Measurements from ENCODE around the gene FAM3B.
A peak's percentile ranks its signal among the peaks of the same experiment; 100 is the strongest.

Gene FAM3B

GRCh38 chr21:41368735-41369104 lies 52.1 kb downstream of the FAM3B start:
- no peak for DNase-seq
- Histone ChIP-seq H3K27ac (ENCODE audit: insufficient read depth, low read length, poor library complexity, severe bottlenecking) (peak overlapping the region; percentile 80), H3K4me1 (ENCODE audit: control insufficient read depth, insufficient read depth, low read length, poor library complexity, severe bottlenecking) (peaks cover 27% of the 10 kb centered on the region), H3K4me3 (ENCODE audit: insufficient read depth, low read depth, low read length, poor library complexity, severe bottlenecking) (peak overlapping the region; percentile 49), H3K27me3 (replicated peaks; ENCODE audit: control insufficient read depth, insufficient read depth, low read length, poor library complexity, severe bottlenecking) (no peaks in the 10 kb centered on the region), H3K36me3 (ENCODE audit: control insufficient read depth, insufficient read depth, low read length) (peaks cover 14% of the 10 kb centered on the region), H3K9me3 (ENCODE audit: control insufficient read depth, low read length) (no peaks in the 10 kb centered on the region)

- H3K27ac ChIP-seq (ENCODE audit: insufficient read depth, low read length, poor library complexity, severe bottlenecking) = peak overlapping the region; percentile 80
- H3K36me3 ChIP-seq (ENCODE audit: control insufficient read depth, insufficient read depth, low read length) = peaks cover 19% of the 10 kb centered on the region
- H3K4me1 ChIP-seq (ENCODE audit: control insufficient read depth, insufficient read depth, low read length, poor library complexity, severe bottlenecking) = peaks cover 21% of the 10 kb centered on the region
- H3K9me3 ChIP-seq (ENCODE audit: control insufficient read depth, low read length) = no peaks in the 10 kb centered on the region
- DNase-seq = peak in 2 of 3 donors; percentile 20 to 21
- no peaks in the 10 kb centered on the region for H3K27me3 ChIP-seq (replicated peaks; ENCODE audit: control insufficient read depth, insufficient read depth, low read length, poor library complexity, severe bottlenecking)
- H3K4me3 ChIP-seq (ENCODE audit: insufficient read depth, low read depth, low read length, poor library complexity, severe bottlenecking) = peak overlapping the region; percentile 49
Measured at GRCh38 chr21:41369105-41369919, 52.7 kb downstream of the FAM3B start.

GRCh38 chr21:41369920-41370839 lies 53.6 kb downstream of the FAM3B start:
- Histone ChIP-seq H3K27me3 (replicated peaks; ENCODE audit: control insufficient read depth, insufficient read depth, low read length, poor library complexity, severe bottlenecking) (no peaks in the 10 kb centered on the region), H3K27ac (ENCODE audit: insufficient read depth, low read length, poor library complexity, severe bottlenecking) (peak overlapping the region; percentile 80), H3K36me3 (ENCODE audit: control insufficient read depth, insufficient read depth, low read length) (peaks cover 19% of the 10 kb centered on the region), H3K4me3 (ENCODE audit: insufficient read depth, low read depth, low read length, poor library complexity, severe bottlenecking) (peak overlapping the region; percentile 49), H3K4me1 (ENCODE audit: control insufficient read depth, insufficient read depth, low read length, poor library complexity, severe bottlenecking) (peaks cover 17% of the 10 kb centered on the region), H3K9me3 (ENCODE audit: control insufficient read depth, low read length) (no peaks in the 10 kb centered on the region)
- DNase-seq = peak in 1 of 3 donors; percentile 21

GRCh38 chr21:41370840-41371684 lies 54.5 kb downstream of the FAM3B start:
- H3K9me3 ChIP-seq (ENCODE audit: control insufficient read depth, low read length) = no peaks in the 10 kb centered on the region
- DNase-seq = no peak
- peak overlapping the region; percentile 11 for H3K4me3 ChIP-seq (ENCODE audit: insufficient read depth, low read depth, low read length, poor library complexity, severe bottlenecking)
- peaks cover 13% of the 10 kb centered on the region for H3K36me3 ChIP-seq (ENCODE audit: control insufficient read depth, insufficient read depth, low read length)
- peaks cover 17% of the 10 kb centered on the region for H3K4me1 ChIP-seq (ENCODE audit: control insufficient read depth, insufficient read depth, low read length, poor library complexity, severe bottlenecking)
- no peaks in the 10 kb centered on the region for H3K27me3 ChIP-seq (replicated peaks; ENCODE audit: control insufficient read depth, insufficient read depth, low read length, poor library complexity, severe bottlenecking)
- no peak overlapping the region for H3K27ac ChIP-seq (ENCODE audit: insufficient read depth, low read length, poor library complexity, severe bottlenecking)

GRCh38 chr21:41371685-41372030 lies 55.1 kb downstream of the FAM3B start:
- peaks cover 17% of the 10 kb centered on the region for H3K4me1 ChIP-seq (ENCODE audit: control insufficient read depth, insufficient read depth, low read length, poor library complexity, severe bottlenecking)
- no peaks in the 10 kb centered on the region for H3K9me3 ChIP-seq (ENCODE audit: control insufficient read depth, low read length)
- no peak overlapping the region for H3K27ac ChIP-seq (ENCODE audit: insufficient read depth, low read length, poor library complexity, severe bottlenecking)
- peaks cover 15% of the 10 kb centered on the region for H3K36me3 ChIP-seq (ENCODE audit: control insufficient read depth, insufficient read depth, low read length)
- H3K27me3 ChIP-seq (replicated peaks; ENCODE audit: control insufficient read depth, insufficient read depth, low read length, poor library complexity, severe bottlenecking) = no peaks in the 10 kb centered on the region
- peak overlapping the region; percentile 11 for H3K4me3 ChIP-seq (ENCODE audit: insufficient read depth, low read depth, low read length, poor library complexity, severe bottlenecking)
- no peak for DNase-seq

GRCh38 chr21:41373253-41373652 lies 56.7 kb downstream of the FAM3B start:
- H3K4me3 ChIP-seq (ENCODE audit: insufficient read depth, low read depth, low read length, poor library complexity, severe bottlenecking) = no peak overlapping the region
- no peak for DNase-seq
- no peaks in the 10 kb centered on the region for H3K9me3 ChIP-seq (ENCODE audit: control insufficient read depth, low read length)
- H3K27ac ChIP-seq (ENCODE audit: insufficient read depth, low read length, poor library complexity, severe bottlenecking) = no peak overlapping the region
- H3K27me3 ChIP-seq (replicated peaks; ENCODE audit: control insufficient read depth, insufficient read depth, low read length, poor library complexity, severe bottlenecking) = no peaks in the 10 kb centered on the region
- peaks cover 17% of the 10 kb centered on the region for H3K4me1 ChIP-seq (ENCODE audit: control insufficient read depth, insufficient read depth, low read length, poor library complexity, severe bottlenecking)
- H3K36me3 ChIP-seq (ENCODE audit: control insufficient read depth, insufficient read depth, low read length) = peaks cover 30% of the 10 kb centered on the region

- no peaks in the 10 kb centered on the region for H3K27me3 ChIP-seq (replicated peaks; ENCODE audit: control insufficient read depth, insufficient read depth, low read length, poor library complexity, severe bottlenecking)
- no peak for DNase-seq
- H3K9me3 ChIP-seq (ENCODE audit: control insufficient read depth, low read length) = no peaks in the 10 kb centered on the region
- H3K4me3 ChIP-seq (ENCODE audit: insufficient read depth, low read depth, low read length, poor library complexity, severe bottlenecking) = no peak overlapping the region
- peaks cover 35% of the 10 kb centered on the region for H3K36me3 ChIP-seq (ENCODE audit: control insufficient read depth, insufficient read depth, low read length)
- peaks cover 13% of the 10 kb centered on the region for H3K4me1 ChIP-seq (ENCODE audit: control insufficient read depth, insufficient read depth, low read length, poor library complexity, severe bottlenecking)
- no peak overlapping the region for H3K27ac ChIP-seq (ENCODE audit: insufficient read depth, low read length, poor library complexity, severe bottlenecking)
Measured at GRCh38 chr21:41373763-41374162, 57.2 kb downstream of the FAM3B start.

GRCh38 chr21:41374177-41374712 lies 57.6 kb downstream of the FAM3B start:
- no peak for DNase-seq
- Histone ChIP-seq H3K36me3 (ENCODE audit: control insufficient read depth, insufficient read depth, low read length) (peaks cover 40% of the 10 kb centered on the region), H3K27me3 (replicated peaks; ENCODE audit: control insufficient read depth, insufficient read depth, low read length, poor library complexity, severe bottlenecking) (no peaks in the 10 kb centered on the region), H3K9me3 (ENCODE audit: control insufficient read depth, low read length) (no peaks in the 10 kb centered on the region), H3K27ac (ENCODE audit: insufficient read depth, low read length, poor library complexity, severe bottlenecking) (no peak overlapping the region), H3K4me3 (ENCODE audit: insufficient read depth, low read depth, low read length, poor library complexity, severe bottlenecking) (no peak overlapping the region), H3K4me1 (ENCODE audit: control insufficient read depth, insufficient read depth, low read length, poor library complexity, severe bottlenecking) (peaks cover 8% of the 10 kb centered on the region)

GRCh38 chr21:41374867-41375533 lies 58.4 kb downstream of the FAM3B start:
- Histone ChIP-seq H3K4me1 (ENCODE audit: control insufficient read depth, insufficient read depth, low read length, poor library complexity, severe bottlenecking) (peaks cover 6% of the 10 kb centered on the region), H3K9me3 (ENCODE audit: control insufficient read depth, low read length) (no peaks in the 10 kb centered on the region), H3K36me3 (ENCODE audit: control insufficient read depth, insufficient read depth, low read length) (peaks cover 45% of the 10 kb centered on the region), H3K4me3 (ENCODE audit: insufficient read depth, low read depth, low read length, poor library complexity, severe bottlenecking) (no peak overlapping the region), H3K27ac (ENCODE audit: insufficient read depth, low read length, poor library complexity, severe bottlenecking) (no peak overlapping the region), H3K27me3 (replicated peaks; ENCODE audit: control insufficient read depth, insufficient read depth, low read length, poor library complexity, severe bottlenecking) (no peaks in the 10 kb centered on the region)
- no peak for DNase-seq

Data from effector memory CD4-positive, alpha-beta T cell (primary cell).